HFF-Myc (cell line): Measurements from ENCODE around the gene KIAA1549.

ENCODE experiments used
- DNase-seq: peaks from one replicate; pipeline ENCODE4 v3.0.0-alpha.2; 2011; ENCODE audit warnings: low read depth; ENCODE audit errors: extremely low read depth
- H3K4me3 ChIP-seq: replicated peaks from 2 replicates; pipeline ENCODE4 v1.5.1; 2011; ENCODE audit warnings: low read depth, mild to moderate bottlenecking, control low read depth, low read length
- TF ChIP-seq, protein P1 (sequence below): IDR thresholded peaks from 2 replicates; pipeline ENCODE4 v1.5.1; 2012; ENCODE audit warnings: mild to moderate bottlenecking, low read depth, low read length, control low read depth; ENCODE audit errors: missing control alignments

The KIAA1549 gene

DNA sequence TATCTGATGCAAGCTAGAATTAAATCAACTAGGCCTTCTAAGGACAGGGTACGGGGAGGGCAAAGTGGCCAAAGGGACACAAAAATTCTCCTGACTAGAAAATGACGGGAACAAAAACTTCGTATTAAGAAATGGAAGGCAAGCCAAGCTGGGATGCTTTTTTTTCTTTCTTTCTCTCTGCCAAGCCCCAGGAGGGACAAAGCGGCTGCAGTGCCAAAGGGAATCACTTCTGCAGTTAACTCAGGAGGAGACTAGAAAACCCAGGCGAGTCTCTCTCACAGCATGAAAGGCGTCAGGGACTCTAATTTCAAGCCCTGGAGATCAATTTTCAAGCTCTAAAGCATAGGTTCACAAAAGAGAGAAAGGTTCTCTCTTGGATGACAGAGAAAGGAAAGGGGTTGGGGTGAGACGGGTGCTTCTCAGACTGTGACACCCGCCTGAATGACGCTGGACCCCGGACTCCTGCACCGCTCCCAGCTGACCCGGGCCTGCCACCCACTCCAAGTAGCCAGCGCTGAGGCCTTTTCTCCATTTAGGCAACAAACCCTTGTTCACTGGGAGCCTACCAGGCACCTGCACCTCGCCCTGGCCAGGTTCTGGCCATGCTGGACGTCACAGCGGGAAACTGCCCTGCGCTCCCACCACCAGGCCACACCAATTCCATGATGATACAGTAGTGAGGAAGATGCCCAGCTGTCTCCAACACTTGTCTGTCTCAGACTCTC, 56.5 kb downstream of the KIAA1549 start:
- TF ChIP-seq, protein P1, sequence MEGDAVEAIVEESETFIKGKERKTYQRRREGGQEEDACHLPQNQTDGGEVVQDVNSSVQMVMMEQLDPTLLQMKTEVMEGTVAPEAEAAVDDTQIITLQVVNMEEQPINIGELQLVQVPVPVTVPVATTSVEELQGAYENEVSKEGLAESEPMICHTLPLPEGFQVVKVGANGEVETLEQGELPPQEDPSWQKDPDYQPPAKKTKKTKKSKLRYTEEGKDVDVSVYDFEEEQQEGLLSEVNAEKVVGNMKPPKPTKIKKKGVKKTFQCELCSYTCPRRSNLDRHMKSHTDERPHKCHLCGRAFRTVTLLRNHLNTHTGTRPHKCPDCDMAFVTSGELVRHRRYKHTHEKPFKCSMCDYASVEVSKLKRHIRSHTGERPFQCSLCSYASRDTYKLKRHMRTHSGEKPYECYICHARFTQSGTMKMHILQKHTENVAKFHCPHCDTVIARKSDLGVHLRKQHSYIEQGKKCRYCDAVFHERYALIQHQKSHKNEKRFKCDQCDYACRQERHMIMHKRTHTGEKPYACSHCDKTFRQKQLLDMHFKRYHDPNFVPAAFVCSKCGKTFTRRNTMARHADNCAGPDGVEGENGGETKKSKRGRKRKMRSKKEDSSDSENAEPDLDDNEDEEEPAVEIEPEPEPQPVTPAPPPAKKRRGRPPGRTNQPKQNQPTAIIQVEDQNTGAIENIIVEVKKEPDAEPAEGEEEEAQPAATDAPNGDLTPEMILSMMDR: no peak
- H3K4me3 ChIP-seq: no peak overlapping the region
- DNase-seq: no peak

DNA sequence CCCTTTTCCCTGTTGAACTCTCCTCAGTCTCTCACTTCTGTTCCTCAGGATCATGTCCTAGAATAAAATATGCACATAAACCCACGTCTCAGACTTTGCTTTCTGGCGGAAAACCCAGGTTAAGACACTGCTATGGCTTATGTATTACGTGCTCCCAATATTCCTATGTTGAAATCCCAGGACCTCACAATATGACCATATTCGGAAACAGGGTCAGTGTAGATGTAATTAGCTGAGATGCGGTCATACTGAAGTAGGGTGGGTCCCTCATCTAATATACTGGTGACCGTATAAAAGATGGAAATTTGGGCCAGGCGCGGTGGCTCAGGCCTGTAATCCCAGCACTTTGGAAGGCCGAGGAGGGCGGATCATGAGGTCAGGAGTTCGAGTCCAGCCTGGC, 59.9 kb downstream of the KIAA1549 start:
- H3K4me3 ChIP-seq: no peak overlapping the region
- no peak for DNase-seq
- TF ChIP-seq, protein P1: no peak

DNA sequence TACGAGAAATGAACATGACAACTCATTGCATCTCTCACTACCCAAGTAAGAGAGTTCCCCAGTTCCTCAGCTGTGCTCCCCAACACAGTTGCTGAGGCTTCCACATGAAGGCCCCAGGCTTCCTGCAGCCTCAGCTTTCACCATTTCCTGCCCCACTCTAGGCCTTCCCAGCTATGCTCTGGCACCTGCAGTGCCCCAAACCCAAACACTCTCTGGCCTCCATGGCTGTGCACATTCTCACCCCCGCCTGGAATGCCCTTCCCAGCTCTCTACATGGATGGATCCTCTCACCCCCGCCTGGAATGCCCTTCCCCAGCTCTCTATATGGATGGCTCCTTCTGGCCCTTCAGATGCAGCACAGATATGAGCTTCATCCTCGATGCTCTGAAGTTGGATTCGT, 61.3 kb downstream of the KIAA1549 start:
- H3K4me3 ChIP-seq: no peak overlapping the region
- TF ChIP-seq, protein P1: no peak
- DNase-seq: no peak

DNA sequence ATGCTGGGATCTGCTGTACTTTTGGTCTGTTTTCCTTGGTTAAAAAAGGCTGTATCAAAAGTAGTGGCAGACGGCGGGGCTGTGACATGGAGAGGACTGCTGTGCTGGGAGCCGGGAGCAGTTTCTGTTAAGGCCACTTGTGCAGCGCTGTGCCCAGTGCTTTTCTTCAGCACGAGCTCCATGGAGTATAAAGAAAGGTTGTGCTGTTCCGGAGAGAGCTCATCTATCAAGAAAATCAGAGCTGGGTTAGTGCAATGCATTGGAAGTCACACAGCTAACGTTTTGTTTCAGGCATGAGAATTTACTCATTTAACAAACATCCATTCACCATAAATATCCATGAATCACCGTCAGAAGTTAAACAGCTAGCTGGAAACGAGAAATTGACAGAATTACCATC, 62.0 kb downstream of the KIAA1549 start:
- H3K4me3 ChIP-seq: no peak overlapping the region
- DNase-seq: no peak
- TF ChIP-seq, protein P1: no peak

DNA sequence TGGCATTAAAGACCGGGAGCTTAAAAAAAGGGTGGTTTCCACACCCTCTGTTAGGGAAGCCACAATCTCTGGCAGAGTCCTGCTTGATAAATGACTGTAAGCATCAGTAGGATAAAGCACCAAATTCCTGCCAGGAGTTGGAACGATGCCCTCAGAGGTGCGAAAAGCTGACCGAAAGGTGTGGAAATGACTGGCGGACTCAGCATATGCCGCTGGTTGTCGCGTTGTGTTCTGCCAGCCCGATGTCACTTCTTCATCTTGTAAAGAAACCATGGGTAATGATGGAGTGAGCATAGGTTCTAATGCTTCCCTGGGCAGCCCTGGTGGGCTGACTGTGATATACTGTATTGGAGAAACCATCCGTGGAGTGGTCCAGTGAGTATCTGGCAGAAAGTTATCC, 62.4 kb downstream of the KIAA1549 start:
- no peak overlapping the region for H3K4me3 ChIP-seq
- DNase-seq: no peak
- TF ChIP-seq, protein P1: no peak

DNA sequence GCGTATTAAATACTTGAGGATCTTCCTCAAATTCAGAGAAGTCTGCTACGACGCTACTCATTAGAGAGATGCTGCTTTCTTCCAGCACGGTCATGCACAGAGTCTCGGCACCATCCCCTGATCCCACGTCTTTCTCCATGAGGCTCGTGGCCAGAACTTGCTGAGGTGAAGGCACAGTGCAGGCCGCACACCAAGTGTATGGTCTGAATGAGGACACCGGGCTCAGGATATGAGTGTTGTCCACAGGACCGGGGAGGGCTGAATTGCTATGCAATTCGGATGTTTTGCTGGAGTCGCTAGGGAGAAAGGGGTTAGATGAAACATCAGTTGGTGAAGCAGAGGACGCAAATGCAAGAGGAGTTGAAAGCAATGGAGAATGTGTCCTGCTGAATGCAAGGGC, 63.0 kb downstream of the KIAA1549 start:
- TF ChIP-seq, protein P1: no peak
- no peak overlapping the region for H3K4me3 ChIP-seq

DNA sequence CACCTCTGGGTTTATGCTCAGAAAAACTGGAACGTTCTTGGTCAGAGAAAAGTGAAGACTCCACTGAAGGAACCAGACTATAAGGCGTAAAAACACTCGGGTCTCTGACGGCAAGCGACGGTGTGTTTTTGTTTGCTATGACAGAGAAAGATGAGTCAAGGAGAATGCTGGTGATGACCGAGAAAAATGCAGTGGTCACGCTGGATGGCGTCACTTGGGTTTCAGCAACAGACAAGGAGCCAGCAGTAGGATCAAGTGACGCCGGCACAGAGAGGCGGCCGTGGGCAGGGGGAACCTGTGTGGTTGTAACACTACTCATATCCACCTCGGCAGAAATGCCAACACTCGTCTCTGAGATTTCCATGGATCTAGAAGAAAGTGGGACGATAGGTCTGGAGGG, 63.4 kb downstream of the KIAA1549 start:
- TF ChIP-seq, protein P1: no peak
- no peak for DNase-seq

More for the DNA sequence above, 63.0 kb downstream of the KIAA1549 start:
- DNase-seq: no peak

More for the DNA sequence above, 63.4 kb downstream of the KIAA1549 start:
- H3K4me3 ChIP-seq: no peak overlapping the region
